Osteoblast (primary cell): ENCODE data around the gene TMPRSS3. TPM values are rescaled to one million over a fixed set of nuclear protein-coding genes. Genes with fewer than 3 reads are reported as not detected.

ENCODE experiments used
- DNase-seq: peaks from one replicate; pipeline ENCODE4 v3.0.0; 2011; ENCODE audit warnings: low spot score, mixed read lengths; ENCODE audit not compliant: insufficient read length; ENCODE audit errors: missing footprints
- H2AFZ ChIP-seq: 2 replicates; pipeline ENCODE4 v1.6.0; 2011; ENCODE audit warnings: mild to moderate bottlenecking, low read length
- H3K27ac ChIP-seq: 2 replicates; pipeline ENCODE4 v1.5.1; 2011; ENCODE audit warnings: mild to moderate bottlenecking, low read depth, low read length, moderate library complexity
- H3K27me3 ChIP-seq: 2 replicates; pipeline ENCODE4 v1.6.0; 2012; ENCODE audit warnings: mild to moderate bottlenecking, control low read depth, inconsistent platforms, low read length, moderate library complexity; ENCODE audit not compliant: insufficient read depth
- H3K36me3 ChIP-seq: 2 replicates; pipeline ENCODE4 v1.5.1; 2011; ENCODE audit warnings: mild to moderate bottlenecking, low read length, control low read depth, moderate library complexity; ENCODE audit not compliant: insufficient read depth
- H3K4me1 ChIP-seq: 2 replicates; pipeline ENCODE4 v1.5.1; 2011; ENCODE audit warnings: mild to moderate bottlenecking, low read length, control low read depth, moderate library complexity; ENCODE audit not compliant: insufficient read depth
- H3K4me2 ChIP-seq: 2 replicates; pipeline ENCODE4 v1.6.0; 2011; ENCODE audit warnings: mild to moderate bottlenecking, low read length; ENCODE audit not compliant: insufficient read depth
- H3K4me3 ChIP-seq: fragments of 200-600 bp; sonication (generic); 3 replicates; pipeline ENCODE4 v1.5.1; 2012; ENCODE audit warnings: mild to moderate bottlenecking, low read length, inconsistent platforms; ENCODE audit not compliant: insufficient read depth
- H3K79me2 ChIP-seq: 2 replicates; pipeline ENCODE4 v1.6.0; 2012; ENCODE audit warnings: mild to moderate bottlenecking, low read length, control low read depth, inconsistent platforms; ENCODE audit not compliant: insufficient read depth
- H3K9me3 ChIP-seq: 2 replicates; pipeline ENCODE4 v1.5.1; 2011; ENCODE audit warnings: low read depth, low read length, control low read depth
- H4K20me1 ChIP-seq: 2 replicates; pipeline ENCODE4 v1.6.0; 2012; ENCODE audit warnings: mild to moderate bottlenecking, low read length, control low read depth; ENCODE audit not compliant: insufficient read depth
- CTCF ChIP-seq: IDR thresholded peaks from 2 replicates; pipeline ENCODE4 v1.5.1; 2011; ENCODE audit warnings: mild to moderate bottlenecking, low read depth, low read length, moderate library complexity; ENCODE audit errors: extremely low read depth
- total RNA-seq: library from RNA; depleted of rRNA; stranded (reverse); fragments of >200 nt; gene quantifications from 2 replicates; pipeline ENCODE4 v1.2.3, GENCODE V29; 2012

Gene TMPRSS3
- total RNA-seq, 1 donor = not detected

- Histone ChIP-seq H2AFZ (no peak overlapping the region), H3K4me2 (no peak overlapping the region), H3K79me2 (no peaks in the 10 kb centered on the region), H3K4me1 (no peaks in the 10 kb centered on the region), H3K4me3 (no peak overlapping the region), H4K20me1 (no peaks in the 10 kb centered on the region), H3K36me3 (no peaks in the 10 kb centered on the region), H3K27me3 (no peaks in the 10 kb centered on the region), H3K9me3 (no peaks in the 10 kb centered on the region), H3K27ac (no peak overlapping the region)
- TF ChIP-seq CTCF = no peak
- DNase-seq = no peak
Measured at GRCh38 chr21:42404539-42404938, 8.7 kb upstream of the TMPRSS3 start.

- H2AFZ ChIP-seq = no peak within 1 kb of the TSS
- no peak within 1 kb of the TSS for H3K4me3 ChIP-seq
- DNase-seq = no peak
- H3K79me2 ChIP-seq = no peaks in the 10 kb centered on the region
- TF ChIP-seq CTCF = no peak
- H3K9me3 ChIP-seq = no peaks in the 10 kb centered on the region
- H4K20me1 ChIP-seq = no peaks in the 10 kb centered on the region
- H3K36me3 ChIP-seq = no peaks in the 10 kb centered on the region
- H3K27ac ChIP-seq = no peak within 1 kb of the TSS
- no peak within 1 kb of the TSS for H3K4me2 ChIP-seq
- H3K4me1 ChIP-seq = no peaks in the 10 kb centered on the region
- H3K27me3 ChIP-seq = peaks cover 2% of the 10 kb centered on the region
Measured at GRCh38 chr21:42403611-42404231, 7.9 kb upstream of the TMPRSS3 start, which contains the start of gene UBASH3A. Gene UBASH3A, plus strand, starts transcription at chr21:42403902. Its CDS starts 44 bp downstream, at chr21:42403946.

GRCh38 chr21:42401820-42402251 lies 6.0 kb upstream of the TMPRSS3 start:
- H3K27ac ChIP-seq = no peak overlapping the region
- no peak overlapping the region for H3K4me3 ChIP-seq
- no peak for TF ChIP-seq CTCF
- no peak for DNase-seq
- H3K4me1 ChIP-seq = no peaks in the 10 kb centered on the region
- no peak overlapping the region for H3K4me2 ChIP-seq
- H4K20me1 ChIP-seq = no peaks in the 10 kb centered on the region
- H3K79me2 ChIP-seq = no peaks in the 10 kb centered on the region
- H3K27me3 ChIP-seq = peaks cover 2% of the 10 kb centered on the region
- H3K9me3 ChIP-seq = no peaks in the 10 kb centered on the region
- no peak overlapping the region for H2AFZ ChIP-seq
- no peaks in the 10 kb centered on the region for H3K36me3 ChIP-seq

GRCh38 chr21:42401154-42401553 lies 5.3 kb upstream of the TMPRSS3 start:
- no peak for DNase-seq
- TF ChIP-seq CTCF = no peak
- H3K4me2 ChIP-seq = no peak overlapping the region

More at GRCh38 chr21:42401154-42401553, 5.3 kb upstream of the TMPRSS3 start:
- Histone ChIP-seq H3K4me3 (no peak overlapping the region), H2AFZ (no peak overlapping the region), H3K27me3 (peaks cover 2% of the 10 kb centered on the region), H3K9me3 (no peaks in the 10 kb centered on the region), H3K4me1 (no peaks in the 10 kb centered on the region), H3K36me3 (no peaks in the 10 kb centered on the region), H3K27ac (no peak overlapping the region), H3K79me2 (no peaks in the 10 kb centered on the region), H4K20me1 (no peaks in the 10 kb centered on the region)
